D721Med (cell line): ENCODE measurements around the gene LYZ.

Experiments
- DNase-seq: peaks from one replicate; pipeline ENCODE4 v3.0.0; 2011; ENCODE audit warnings: low spot score; ENCODE audit not compliant: insufficient read length
- FAIRE-seq: peaks from 2 replicates; lab custom pipeline; 2011; peaks lifted over from hg19 to GRCh38; lab: Jason Lieb, UNC
- TF ChIP-seq, protein P1 (sequence below): IDR thresholded peaks from 2 replicates; pipeline ENCODE4 v1.5.1; 2012; ENCODE audit warnings: mild to moderate bottlenecking, control low read depth; ENCODE audit not compliant: insufficient read depth; ENCODE audit errors: missing control alignments

Gene LYZ

DNA sequence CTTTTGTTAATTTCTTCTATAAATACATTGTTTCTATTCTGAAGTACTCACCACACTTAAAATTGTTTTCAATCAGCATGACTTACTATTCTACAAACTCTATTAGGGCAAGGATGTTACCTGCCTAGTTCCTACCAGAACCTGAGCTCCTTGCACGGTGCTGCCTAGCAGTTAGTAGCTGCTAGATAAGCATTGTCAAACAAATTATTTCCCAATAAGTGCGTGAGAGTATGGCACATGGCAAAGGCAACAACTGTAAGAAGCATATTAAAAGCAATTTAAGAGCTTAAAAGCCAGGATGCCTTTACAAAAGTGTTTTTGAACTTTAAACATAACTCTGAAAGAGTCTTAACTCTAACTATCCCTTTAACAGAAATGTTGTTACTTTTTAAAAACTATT lies 8.2 kb upstream of the LYZ start:
- TF ChIP-seq, protein P1, sequence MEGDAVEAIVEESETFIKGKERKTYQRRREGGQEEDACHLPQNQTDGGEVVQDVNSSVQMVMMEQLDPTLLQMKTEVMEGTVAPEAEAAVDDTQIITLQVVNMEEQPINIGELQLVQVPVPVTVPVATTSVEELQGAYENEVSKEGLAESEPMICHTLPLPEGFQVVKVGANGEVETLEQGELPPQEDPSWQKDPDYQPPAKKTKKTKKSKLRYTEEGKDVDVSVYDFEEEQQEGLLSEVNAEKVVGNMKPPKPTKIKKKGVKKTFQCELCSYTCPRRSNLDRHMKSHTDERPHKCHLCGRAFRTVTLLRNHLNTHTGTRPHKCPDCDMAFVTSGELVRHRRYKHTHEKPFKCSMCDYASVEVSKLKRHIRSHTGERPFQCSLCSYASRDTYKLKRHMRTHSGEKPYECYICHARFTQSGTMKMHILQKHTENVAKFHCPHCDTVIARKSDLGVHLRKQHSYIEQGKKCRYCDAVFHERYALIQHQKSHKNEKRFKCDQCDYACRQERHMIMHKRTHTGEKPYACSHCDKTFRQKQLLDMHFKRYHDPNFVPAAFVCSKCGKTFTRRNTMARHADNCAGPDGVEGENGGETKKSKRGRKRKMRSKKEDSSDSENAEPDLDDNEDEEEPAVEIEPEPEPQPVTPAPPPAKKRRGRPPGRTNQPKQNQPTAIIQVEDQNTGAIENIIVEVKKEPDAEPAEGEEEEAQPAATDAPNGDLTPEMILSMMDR: no peak
- FAIRE-seq: no peak
- DNase-seq: no peak

DNA sequence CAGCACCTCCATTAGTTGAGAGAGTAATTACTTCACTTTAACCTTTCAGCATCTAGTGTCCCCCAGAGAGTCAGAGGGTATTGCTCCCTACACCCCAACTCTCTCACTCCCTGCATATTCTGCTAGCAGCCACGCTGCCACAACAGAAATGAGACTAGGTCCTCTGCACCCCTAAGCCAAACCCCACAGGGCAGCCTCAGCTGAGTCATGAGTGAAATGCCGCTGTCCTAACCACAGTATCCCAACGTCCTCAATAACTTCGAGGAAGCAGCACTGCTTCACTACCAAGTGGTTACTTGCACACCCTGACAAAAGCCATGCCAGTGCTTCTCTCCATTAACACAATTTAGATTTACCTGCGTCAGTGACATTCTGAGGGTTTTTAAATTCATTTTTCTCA lies 6.9 kb upstream of the LYZ start:
- DNase-seq (no peak), FAIRE-seq (no peak)
- TF ChIP-seq, protein P1: no peak

DNA sequence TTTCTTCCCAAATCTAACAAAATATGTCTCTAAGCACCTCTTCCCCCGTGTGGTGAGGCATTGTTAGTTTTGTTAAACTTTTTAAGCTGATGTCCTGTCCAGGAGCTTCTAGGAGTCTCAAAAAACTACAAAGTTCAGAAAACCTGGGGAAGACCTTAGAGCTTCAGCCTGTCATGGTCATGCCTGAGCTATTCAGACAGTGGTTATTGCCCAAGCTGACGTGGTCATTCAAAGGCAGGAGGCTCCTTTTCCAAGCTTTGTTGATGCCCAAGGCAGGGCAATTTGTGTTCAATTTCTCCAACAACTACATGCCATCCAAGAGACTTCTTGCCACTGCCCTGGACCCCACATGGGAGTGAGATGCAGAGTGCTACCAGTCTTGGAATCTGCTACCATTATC lies 5.8 kb upstream of the LYZ start:
- TF ChIP-seq, protein P1: no peak
- FAIRE-seq: no peak
- DNase-seq: no peak

DNA sequence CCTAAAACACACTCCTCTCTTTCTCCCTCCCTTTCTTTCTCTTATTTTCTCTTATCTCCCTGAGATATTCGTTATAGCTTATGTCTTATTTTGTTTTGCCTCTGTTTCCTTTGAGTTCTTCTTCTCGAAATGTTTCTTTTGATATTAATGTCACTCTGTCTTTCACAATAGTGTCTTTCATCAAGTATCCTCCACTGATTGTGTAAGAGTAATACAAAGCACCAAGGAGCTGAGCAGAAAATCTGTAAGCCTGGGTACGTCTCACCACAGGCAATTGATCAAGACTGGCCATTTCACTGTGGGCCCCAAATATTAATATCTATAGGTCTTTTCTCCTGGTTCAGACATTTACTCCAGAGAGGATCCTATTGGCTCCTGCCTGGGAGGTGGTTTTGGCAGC lies 4.8 kb upstream of the LYZ start:
- TF ChIP-seq, protein P1: no peak
- DNase-seq (no peak), FAIRE-seq (no peak)

DNA sequence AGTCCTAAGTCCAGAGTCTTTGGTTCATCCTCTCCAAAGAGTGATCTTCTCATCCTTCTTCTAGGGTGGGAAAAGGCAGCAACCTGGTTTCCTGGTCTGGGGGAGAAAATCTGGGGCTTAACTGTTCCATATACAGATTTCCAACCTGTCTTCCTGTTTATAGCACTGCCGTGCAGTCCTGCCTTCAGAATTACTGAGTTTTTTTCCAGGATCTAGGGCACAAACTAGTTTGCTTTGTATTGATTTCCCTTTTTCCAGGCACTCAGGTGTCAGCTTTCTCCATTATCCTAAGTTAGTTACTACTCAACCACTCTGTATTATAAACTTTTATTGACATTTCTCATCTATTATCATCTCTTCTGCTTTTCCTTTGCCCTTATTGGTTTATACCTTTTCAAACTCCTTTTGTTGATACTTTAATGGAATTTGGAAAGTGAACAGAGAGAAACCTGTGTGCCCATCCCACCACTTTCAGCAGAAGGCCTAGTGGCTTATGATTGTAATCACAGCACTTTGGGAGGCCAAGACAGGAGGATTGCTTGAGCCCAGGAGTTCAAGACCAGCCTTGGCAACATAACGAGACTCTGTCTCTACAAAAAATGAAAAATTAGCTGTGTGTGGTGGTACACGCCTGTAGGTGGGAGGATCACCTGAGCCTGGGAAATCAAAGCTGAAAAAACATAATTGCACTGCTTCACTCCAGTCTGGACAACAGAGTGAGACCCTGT lies 4.1 kb upstream of the LYZ start:
- TF ChIP-seq, protein P1: no peak
- FAIRE-seq (no peak), DNase-seq (no peak)

DNA sequence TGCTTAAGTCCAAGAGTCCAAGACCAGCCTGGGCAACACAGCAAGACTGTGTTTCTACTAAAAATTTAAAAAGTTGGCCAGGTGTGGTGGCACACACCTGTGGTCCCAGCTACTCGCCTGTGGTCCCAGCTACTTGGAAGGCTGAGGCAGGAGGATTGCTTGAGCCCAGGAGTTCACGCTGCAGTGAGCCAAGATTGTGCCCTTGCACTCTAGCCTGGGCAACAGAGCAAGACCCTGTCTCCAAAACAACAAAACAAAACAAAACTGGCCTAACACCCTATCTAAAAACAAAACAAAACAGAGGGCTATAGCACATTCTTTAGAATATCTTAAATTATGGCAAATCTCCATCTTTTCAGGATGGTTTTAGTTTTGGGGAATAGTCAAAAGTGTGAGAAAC lies 3.1 kb upstream of the LYZ start:
- no peak for FAIRE-seq

DNA sequence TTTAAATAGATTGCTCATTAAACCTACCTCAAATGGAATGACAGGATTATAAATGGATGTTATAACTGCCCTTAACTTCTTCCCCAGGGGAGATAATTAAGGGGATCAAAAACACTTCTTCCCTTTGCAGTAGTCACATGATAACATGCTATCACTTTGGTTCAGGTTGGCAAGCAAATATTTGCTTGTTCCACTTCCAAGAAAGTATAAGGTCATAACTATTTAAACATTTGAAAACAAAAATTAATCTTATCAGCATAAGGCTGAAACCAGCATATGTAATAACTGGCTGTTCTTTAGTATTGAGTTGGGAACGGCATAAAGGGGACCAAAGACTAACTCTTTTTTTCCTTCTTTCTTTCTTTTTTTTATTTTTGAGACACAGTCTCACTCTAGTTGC lies 2.4 kb upstream of the LYZ start:
- DNase-seq (no peak), FAIRE-seq (no peak)
- TF ChIP-seq, protein P1: no peak

More for the DNA sequence above, 3.1 kb upstream of the LYZ start:
- TF ChIP-seq, protein P1: no peak
- no peak for DNase-seq
